Smooth muscle cell (in vitro differentiated cells): ENCODE measurements around the gene EDN3. TPM values are rescaled to one million over a fixed set of nuclear protein-coding genes. Genes with fewer than 3 reads are reported as not detected.

Experiments
- DNase-seq: peaks from one replicate; lab custom pipeline; 2025; ENCODE audit not compliant: unreplicated experiment; lab: John Stamatoyannopoulos, UW
- H2AFZ ChIP-seq: fragments of 200-600 bp; sonication (generic); 2 replicates; pipeline ENCODE4 v1.6.0; 2016; ENCODE audit warnings: antibody characterized with exemption, low read depth, mild to moderate bottlenecking
- H3F3A ChIP-seq: fragments of 200-600 bp; sonication (generic); 2 replicates; pipeline ENCODE4 v1.6.0; 2017; ENCODE audit warnings: antibody characterized with exemption, low read depth
- H3K27ac ChIP-seq: fragments of 200-600 bp; sonication (generic); 2 replicates; pipeline ENCODE4 v1.5.1; 2016; ENCODE audit warnings: low read depth, mild to moderate bottlenecking
- H3K27me3 ChIP-seq: fragments of 200-600 bp; sonication (generic); 2 replicates; pipeline ENCODE4 v1.6.1; 2016; ENCODE audit warnings: low read depth, mild to moderate bottlenecking
- H3K36me3 ChIP-seq: fragments of 200-600 bp; sonication (generic); 2 replicates; pipeline ENCODE4 v1.5.1; 2016; ENCODE audit warnings: low read depth
- H3K4me1 ChIP-seq: fragments of 200-600 bp; sonication (generic); 2 replicates; pipeline ENCODE4 v1.5.1; 2016; ENCODE audit warnings: low read depth
- H3K4me2 ChIP-seq: fragments of 200-600 bp; sonication (generic); 2 replicates; pipeline ENCODE4 v1.6.0; 2016; ENCODE audit warnings: mild to moderate bottlenecking
- H3K4me3 ChIP-seq: fragments of 200-600 bp; sonication (generic); 2 replicates; pipeline ENCODE4 v1.5.1; 2016; ENCODE audit warnings: mild to moderate bottlenecking
- H3K79me2 ChIP-seq: fragments of 200-600 bp; sonication (generic); 2 replicates; pipeline ENCODE4 v1.6.0; 2016; ENCODE audit warnings: low read depth, mild to moderate bottlenecking
- H3K9ac ChIP-seq: fragments of 200-600 bp; sonication (generic); 2 replicates; pipeline ENCODE4 v1.6.0; 2016; ENCODE audit warnings: low read depth
- H3K9me3 ChIP-seq: fragments of 200-600 bp; sonication (generic); replicated peaks from 2 replicates; pipeline ENCODE4 v1.5.1; 2016; ENCODE audit warnings: low read depth
- H4K20me1 ChIP-seq: fragments of 200-600 bp; sonication (generic); 2 replicates; pipeline ENCODE4 v1.6.0; 2016; ENCODE audit warnings: low read depth
- WGBS: methylation state at CpG from one replicate; pipeline ENCODE4 v1.1.7; 2016; ENCODE audit warnings: low lambda C conversion rate; 5-methylcytosine and 5-hydroxymethylcytosine counted together
- polyA plus RNA-seq: library from polyadenylated mRNA; unstranded; fragments of >200 nt; fragmentation: Nextera tagmentation; extraction: Ambion mirVana; gene quantifications from 2 replicates; pipeline ENCODE4 v1.2.1, GENCODE V29; 2016
- total RNA-seq: library from RNA; depleted of rRNA; stranded (reverse); fragments of >200 nt; gene quantifications from 2 replicates; pipeline ENCODE4 v1.2.3, GENCODE V29; 2014
- TF ChIP-seq, protein P1 (sequence below): fragments of 200-600 bp; sonication (generic); IDR thresholded peaks from 2 replicates; pipeline ENCODE4 v1.5.1; 2017; ENCODE audit warnings: borderline replicate concordance, mild to moderate bottlenecking, antibody characterized with exemption; ENCODE audit not compliant: insufficient read depth, poor library complexity, severe bottlenecking

Gene EDN3
- total and polyA plus RNA-seq, 2 experiments from 2014 or later = not detected

DNA sequence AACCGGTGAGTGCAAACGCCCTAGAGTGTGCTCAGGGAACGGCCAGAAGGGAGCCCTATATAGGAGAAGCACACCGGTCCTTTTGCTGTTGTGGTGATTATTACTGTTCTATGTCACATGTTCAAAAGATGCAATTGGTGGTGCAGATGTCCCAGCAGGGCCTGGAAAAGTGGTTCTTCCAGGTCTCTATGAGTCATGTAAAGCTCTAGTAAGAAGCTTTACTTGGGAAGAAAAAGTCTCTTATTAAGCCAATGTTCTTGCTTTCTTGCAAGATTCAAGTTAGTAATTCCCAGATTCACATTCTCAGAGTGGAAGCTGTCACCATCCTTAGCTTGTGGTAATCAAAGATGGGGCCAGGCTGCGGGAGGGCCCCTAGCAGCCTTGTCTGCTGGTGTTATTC is 23.3 kb downstream of the EDN3 start:
- H3K9ac ChIP-seq = no peak overlapping the region
- H2AFZ ChIP-seq = no peak overlapping the region
- 85% methylated on average over 5 of the region's 5 CpGs for WGBS
- no peaks in the 10 kb centered on the region for H3K9me3 ChIP-seq
- no peaks in the 10 kb centered on the region for H3K36me3 ChIP-seq
- TF ChIP-seq, protein P1, sequence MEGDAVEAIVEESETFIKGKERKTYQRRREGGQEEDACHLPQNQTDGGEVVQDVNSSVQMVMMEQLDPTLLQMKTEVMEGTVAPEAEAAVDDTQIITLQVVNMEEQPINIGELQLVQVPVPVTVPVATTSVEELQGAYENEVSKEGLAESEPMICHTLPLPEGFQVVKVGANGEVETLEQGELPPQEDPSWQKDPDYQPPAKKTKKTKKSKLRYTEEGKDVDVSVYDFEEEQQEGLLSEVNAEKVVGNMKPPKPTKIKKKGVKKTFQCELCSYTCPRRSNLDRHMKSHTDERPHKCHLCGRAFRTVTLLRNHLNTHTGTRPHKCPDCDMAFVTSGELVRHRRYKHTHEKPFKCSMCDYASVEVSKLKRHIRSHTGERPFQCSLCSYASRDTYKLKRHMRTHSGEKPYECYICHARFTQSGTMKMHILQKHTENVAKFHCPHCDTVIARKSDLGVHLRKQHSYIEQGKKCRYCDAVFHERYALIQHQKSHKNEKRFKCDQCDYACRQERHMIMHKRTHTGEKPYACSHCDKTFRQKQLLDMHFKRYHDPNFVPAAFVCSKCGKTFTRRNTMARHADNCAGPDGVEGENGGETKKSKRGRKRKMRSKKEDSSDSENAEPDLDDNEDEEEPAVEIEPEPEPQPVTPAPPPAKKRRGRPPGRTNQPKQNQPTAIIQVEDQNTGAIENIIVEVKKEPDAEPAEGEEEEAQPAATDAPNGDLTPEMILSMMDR = no peak
- peaks cover 68% of the 10 kb centered on the region for H3K27me3 ChIP-seq
- no peak for DNase-seq
- H3K27ac ChIP-seq = no peak overlapping the region
- no peaks in the 10 kb centered on the region for H4K20me1 ChIP-seq
- no peaks in the 10 kb centered on the region for H3F3A ChIP-seq
- H3K4me3 ChIP-seq = no peak overlapping the region
- no peaks in the 10 kb centered on the region for H3K79me2 ChIP-seq
- H3K4me1 ChIP-seq = no peaks in the 10 kb centered on the region
- H3K4me2 ChIP-seq = no peak overlapping the region

DNA sequence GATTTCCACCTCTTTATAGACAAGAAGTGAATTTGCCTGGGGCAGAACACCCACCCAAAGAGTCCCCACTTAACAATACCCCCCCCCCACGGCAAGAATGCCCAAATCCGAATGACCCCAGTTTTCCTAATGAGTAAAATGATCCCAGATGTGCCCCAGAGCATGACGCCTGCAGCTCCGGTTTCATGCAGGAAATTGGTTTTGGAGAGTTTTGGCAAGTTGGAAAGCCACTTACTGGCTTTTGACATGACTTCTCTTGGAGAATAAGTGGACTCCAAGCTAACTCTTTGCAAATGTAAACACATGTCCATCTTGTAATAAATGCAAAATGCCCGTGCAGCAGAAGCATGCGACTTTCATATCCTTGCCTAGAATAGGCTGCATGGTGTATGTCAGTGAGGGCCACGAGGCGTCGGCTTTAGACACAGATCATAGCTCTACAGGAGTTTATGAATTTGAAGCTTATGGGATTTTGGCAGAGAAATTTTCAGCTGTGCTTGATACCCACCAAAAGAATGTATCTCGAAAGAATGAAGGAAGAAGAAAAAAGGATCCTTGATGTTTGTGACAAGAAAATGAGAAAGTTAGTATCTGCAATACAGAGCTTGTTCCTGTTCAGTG is 24.2 kb downstream of the EDN3 start:
- Histone ChIP-seq H3K4me2 (no peak overlapping the region), H3K27me3 (peaks cover 77% of the 10 kb centered on the region), H3K4me3 (no peak overlapping the region), H3K9ac (no peak overlapping the region), H3K27ac (no peak overlapping the region), H3K4me1 (no peaks in the 10 kb centered on the region), H3K9me3 (no peaks in the 10 kb centered on the region), H3F3A (no peaks in the 10 kb centered on the region), H2AFZ (no peak overlapping the region), H3K36me3 (no peaks in the 10 kb centered on the region), H3K79me2 (no peaks in the 10 kb centered on the region), H4K20me1 (no peaks in the 10 kb centered on the region)
- TF ChIP-seq, protein P1 = no peak
- DNase-seq = no peak
- WGBS = 87% methylated on average over 10 of the region's 10 CpGs

DNA sequence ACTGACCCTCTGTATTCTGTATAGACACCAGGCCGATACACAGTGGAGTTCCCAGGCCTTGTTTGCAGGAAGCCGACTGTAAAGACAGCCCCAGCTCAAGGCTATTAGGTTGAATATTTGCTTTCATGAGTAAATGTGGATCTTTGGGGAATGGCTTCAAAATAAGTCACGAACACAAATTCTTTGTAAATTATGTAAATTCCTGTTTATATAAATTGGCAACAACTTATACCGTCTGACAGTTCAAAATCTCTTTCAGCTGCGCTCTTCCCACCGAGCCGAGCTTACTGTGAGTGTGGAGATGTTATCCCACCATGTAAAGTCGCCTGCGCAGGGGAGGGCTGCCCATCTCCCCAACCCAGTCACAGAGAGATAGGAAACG is 24.7 kb downstream of the EDN3 start:
- Histone ChIP-seq H3K79me2 (no peaks in the 10 kb centered on the region), H3K4me1 (no peaks in the 10 kb centered on the region), H3K27ac (no peak overlapping the region), H3K36me3 (no peaks in the 10 kb centered on the region), H3F3A (no peaks in the 10 kb centered on the region), H3K4me2 (no peak overlapping the region), H3K4me3 (no peak overlapping the region), H3K27me3 (peaks cover 79% of the 10 kb centered on the region), H3K9ac (no peak overlapping the region), H3K9me3 (no peaks in the 10 kb centered on the region), H4K20me1 (no peaks in the 10 kb centered on the region), H2AFZ (no peak overlapping the region)
- no peak for DNase-seq
- TF ChIP-seq, protein P1 = no peak
- 88% methylated on average over 10 of the region's 10 CpGs for WGBS

DNA sequence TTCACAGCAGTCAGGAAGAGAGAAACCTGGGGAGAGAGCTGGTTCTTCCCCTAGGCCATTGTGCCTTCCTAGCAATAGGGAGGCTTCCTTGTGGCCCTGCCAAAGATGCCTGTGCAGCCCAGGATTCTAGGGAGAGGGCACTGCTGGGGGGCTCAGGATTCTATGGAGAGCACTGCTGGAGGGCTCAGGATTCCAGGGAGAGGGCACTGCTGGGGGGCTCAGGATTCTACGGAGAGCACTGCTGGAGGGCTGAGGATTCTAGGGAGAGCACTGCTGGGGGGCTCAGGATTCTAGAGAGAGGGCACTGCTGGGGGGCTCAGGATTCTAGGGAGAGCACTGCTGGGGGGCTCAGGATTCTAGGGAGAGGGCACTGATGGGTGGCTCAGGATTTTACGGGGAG is 25.8 kb downstream of the EDN3 start:
- H4K20me1 ChIP-seq = no peaks in the 10 kb centered on the region
- H3K9ac ChIP-seq = no peak overlapping the region
- 94% methylated on average over 2 of the region's 2 CpGs for WGBS
- H3K79me2 ChIP-seq = no peaks in the 10 kb centered on the region
- TF ChIP-seq, protein P1 = no peak
- H3K27me3 ChIP-seq = peaks cover 88% of the 10 kb centered on the region
- no peak for DNase-seq
- no peak overlapping the region for H3K4me3 ChIP-seq
- no peaks in the 10 kb centered on the region for H3K4me1 ChIP-seq
- no peak overlapping the region for H2AFZ ChIP-seq
- H3K36me3 ChIP-seq = no peaks in the 10 kb centered on the region
- H3K27ac ChIP-seq = no peak overlapping the region
- H3F3A ChIP-seq = no peaks in the 10 kb centered on the region
- H3K9me3 ChIP-seq = no peaks in the 10 kb centered on the region
- no peak overlapping the region for H3K4me2 ChIP-seq
